ENCODE data around the gene PTCH1.

DNA sequence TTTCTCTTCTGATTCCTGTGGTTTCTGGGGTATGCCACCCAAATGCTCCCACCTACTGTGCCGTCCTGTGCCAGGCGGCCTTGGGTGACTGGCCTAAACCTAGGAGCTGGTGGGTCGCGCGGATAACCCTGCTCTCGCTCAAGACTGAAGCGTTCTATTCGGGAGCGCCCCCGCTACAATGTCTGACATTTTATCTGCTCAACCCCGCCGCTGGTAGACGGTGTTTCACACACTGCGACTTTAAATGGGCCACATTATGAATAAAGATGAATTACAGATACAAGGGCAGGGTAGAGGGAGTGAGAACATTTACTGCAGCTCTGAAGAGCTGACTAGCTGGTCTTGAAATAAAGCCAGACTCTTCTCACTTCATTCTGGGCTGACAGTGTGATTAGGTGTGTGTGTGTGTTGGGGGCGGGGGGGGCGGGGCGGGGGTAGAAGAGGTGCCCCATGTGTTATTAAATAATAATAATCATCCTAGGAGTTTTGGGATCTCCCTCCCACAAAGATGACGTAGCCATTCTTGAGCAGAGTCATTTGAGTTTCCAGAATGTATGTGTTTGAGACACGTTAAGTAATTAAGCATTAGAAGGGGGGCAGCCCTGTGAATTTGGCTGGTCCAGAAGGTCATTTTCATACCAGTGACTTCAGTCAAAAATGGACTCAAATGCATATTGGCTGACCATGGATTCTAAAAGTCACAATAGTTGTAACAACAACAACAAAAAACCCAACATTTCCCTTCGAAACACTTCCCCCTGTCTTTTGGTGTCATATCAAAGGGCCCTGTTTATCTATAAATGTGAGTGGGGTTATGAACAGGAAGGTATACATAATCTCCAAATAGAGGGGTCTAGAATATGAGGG, 1.0 kb upstream of the PTCH1 start:
- TF ChIP-seq RFX5 (IDR thresholded peaks at IDR 0.05) (no peak), CBX2 (IDR thresholded peaks at IDR 0.05; ENCODE audit: borderline replicate concordance, low read depth) (no peak), TP53 (CRISPR knock-in tag; IDR thresholded peaks at IDR 0.05) (no peak), POLR2A (IDR thresholded peaks at IDR 0.05; ENCODE audit: low read length) (no peak), RAD21 (conservative IDR thresholded peaks at IDR 0.05 in 1 of 2, IDR thresholded peaks at IDR 0.05 in 1 of 2) (no peak), ZFP36 (IDR thresholded peaks at IDR 0.05; ENCODE audit: borderline replicate concordance, partially characterized antibody) (no peak), KDM1A (IDR thresholded peaks at IDR 0.05; ENCODE audit: low read depth) (no peak), JUN (IDR thresholded peaks at IDR 0.05) (no peak), ZSCAN20 (CRISPR knock-in tag; IDR thresholded peaks at IDR 0.05) (no peak), PBX3 (IDR thresholded peaks at IDR 0.05) (no peak), CHD4 (IDR thresholded peaks at IDR 0.05; ENCODE audit: borderline replicate concordance) (no peak)
- TF ChIP-seq, protein P1, sequence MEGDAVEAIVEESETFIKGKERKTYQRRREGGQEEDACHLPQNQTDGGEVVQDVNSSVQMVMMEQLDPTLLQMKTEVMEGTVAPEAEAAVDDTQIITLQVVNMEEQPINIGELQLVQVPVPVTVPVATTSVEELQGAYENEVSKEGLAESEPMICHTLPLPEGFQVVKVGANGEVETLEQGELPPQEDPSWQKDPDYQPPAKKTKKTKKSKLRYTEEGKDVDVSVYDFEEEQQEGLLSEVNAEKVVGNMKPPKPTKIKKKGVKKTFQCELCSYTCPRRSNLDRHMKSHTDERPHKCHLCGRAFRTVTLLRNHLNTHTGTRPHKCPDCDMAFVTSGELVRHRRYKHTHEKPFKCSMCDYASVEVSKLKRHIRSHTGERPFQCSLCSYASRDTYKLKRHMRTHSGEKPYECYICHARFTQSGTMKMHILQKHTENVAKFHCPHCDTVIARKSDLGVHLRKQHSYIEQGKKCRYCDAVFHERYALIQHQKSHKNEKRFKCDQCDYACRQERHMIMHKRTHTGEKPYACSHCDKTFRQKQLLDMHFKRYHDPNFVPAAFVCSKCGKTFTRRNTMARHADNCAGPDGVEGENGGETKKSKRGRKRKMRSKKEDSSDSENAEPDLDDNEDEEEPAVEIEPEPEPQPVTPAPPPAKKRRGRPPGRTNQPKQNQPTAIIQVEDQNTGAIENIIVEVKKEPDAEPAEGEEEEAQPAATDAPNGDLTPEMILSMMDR (IDR thresholded peaks at IDR 0.05): no peak
- TF ChIP-seq, protein P2, sequence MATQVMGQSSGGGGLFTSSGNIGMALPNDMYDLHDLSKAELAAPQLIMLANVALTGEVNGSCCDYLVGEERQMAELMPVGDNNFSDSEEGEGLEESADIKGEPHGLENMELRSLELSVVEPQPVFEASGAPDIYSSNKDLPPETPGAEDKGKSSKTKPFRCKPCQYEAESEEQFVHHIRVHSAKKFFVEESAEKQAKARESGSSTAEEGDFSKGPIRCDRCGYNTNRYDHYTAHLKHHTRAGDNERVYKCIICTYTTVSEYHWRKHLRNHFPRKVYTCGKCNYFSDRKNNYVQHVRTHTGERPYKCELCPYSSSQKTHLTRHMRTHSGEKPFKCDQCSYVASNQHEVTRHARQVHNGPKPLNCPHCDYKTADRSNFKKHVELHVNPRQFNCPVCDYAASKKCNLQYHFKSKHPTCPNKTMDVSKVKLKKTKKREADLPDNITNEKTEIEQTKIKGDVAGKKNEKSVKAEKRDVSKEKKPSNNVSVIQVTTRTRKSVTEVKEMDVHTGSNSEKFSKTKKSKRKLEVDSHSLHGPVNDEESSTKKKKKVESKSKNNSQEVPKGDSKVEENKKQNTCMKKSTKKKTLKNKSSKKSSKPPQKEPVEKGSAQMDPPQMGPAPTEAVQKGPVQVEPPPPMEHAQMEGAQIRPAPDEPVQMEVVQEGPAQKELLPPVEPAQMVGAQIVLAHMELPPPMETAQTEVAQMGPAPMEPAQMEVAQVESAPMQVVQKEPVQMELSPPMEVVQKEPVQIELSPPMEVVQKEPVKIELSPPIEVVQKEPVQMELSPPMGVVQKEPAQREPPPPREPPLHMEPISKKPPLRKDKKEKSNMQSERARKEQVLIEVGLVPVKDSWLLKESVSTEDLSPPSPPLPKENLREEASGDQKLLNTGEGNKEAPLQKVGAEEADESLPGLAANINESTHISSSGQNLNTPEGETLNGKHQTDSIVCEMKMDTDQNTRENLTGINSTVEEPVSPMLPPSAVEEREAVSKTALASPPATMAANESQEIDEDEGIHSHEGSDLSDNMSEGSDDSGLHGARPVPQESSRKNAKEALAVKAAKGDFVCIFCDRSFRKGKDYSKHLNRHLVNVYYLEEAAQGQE (IDR thresholded peaks at IDR 0.05): no peak
- TF ChIP-seq, protein P3, sequence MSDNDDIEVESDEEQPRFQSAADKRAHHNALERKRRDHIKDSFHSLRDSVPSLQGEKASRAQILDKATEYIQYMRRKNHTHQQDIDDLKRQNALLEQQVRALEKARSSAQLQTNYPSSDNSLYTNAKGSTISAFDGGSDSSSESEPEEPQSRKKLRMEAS (IDR thresholded peaks at IDR 0.05): no peak
